Activated CD4-positive, alpha-beta T cell treated with anti-CD3 and anti-CD28 coated beads, Interleukin-2, amount 10 ng/mL, durations not matched to agents 7 days and 5 days (primary cell): ENCODE results near the gene NCAPD2. TPM values are rescaled to one million over a fixed set of nuclear protein-coding genes. Genes with fewer than 3 reads are reported as not detected.
"Not testable (repeated sequence)": the region's sequence is repeated elsewhere in the genome, so short reads cannot be mapped to it uniquely, and the experiment has no call there.

Experiments used
- CTCF ChIA-PET: fragments of 350-600 bp; sonication (Branson Sonifier 250); formaldehyde crosslinking; loops from one replicate; lab custom pipeline; 2021; ENCODE audit warnings: antibody characterized with exemption; lab: Charles Lee
- POLR2A ChIA-PET: fragments of 350-600 bp; sonication (Branson Sonifier 250); formaldehyde crosslinking; loops from one replicate; lab custom pipeline; 2021; ENCODE audit warnings: antibody characterized with exemption; lab: Charles Lee
- DNase-seq: peaks from one replicate; pipeline ENCODE4 v3.0.0-alpha.2; 2020
- H3K27ac Mint-ChIP-seq: one replicate; pipeline ENCODE4 v1.8.0; 2021; ENCODE audit warnings: mild to moderate bottlenecking, moderate library complexity, mixed read lengths
- H3K27me3 Mint-ChIP-seq: one replicate; pipeline ENCODE4 v1.8.0; 2021; ENCODE audit warnings: mixed read lengths
- H3K36me3 Mint-ChIP-seq: one replicate; pipeline ENCODE4 v1.8.0; 2021; ENCODE audit warnings: low read depth, mixed read lengths
- H3K4me1 Mint-ChIP-seq: one replicate; pipeline ENCODE4 v1.8.0; 2021; ENCODE audit warnings: mixed read lengths
- H3K4me3 Mint-ChIP-seq: one replicate; pipeline ENCODE4 v1.8.0; 2021; ENCODE audit warnings: mild to moderate bottlenecking, moderate library complexity, mixed read lengths
- H3K9me3 Mint-ChIP-seq: one replicate; pipeline ENCODE4 v1.8.0; 2021; ENCODE audit warnings: mixed read lengths
- total RNA-seq, 2 experiments: library from RNA; stranded (reverse); gene quantifications; one replicate each; pipeline ENCODE4 v1.2.3, GENCODE V29; 2021

Gene NCAPD2
- total RNA-seq, 2 experiments from 2014 or later: 191 to 202 TPM

GRCh38 chr12:6550294-6551062, 56.6 kb downstream of the NCAPD2 start:
- Mint-ChIP-seq H3K36me3 (peaks cover 36% of the 10 kb centered on the region), H3K27me3 (no peaks in the 10 kb centered on the region), H3K27ac (no peak overlapping the region), H3K4me3 (no peak overlapping the region), H3K4me1 (peaks cover 47% of the 10 kb centered on the region), H3K9me3 (no peaks in the 10 kb centered on the region)
- ChIA-PET POLR2A (interaction anchor here (1.2 kb wide), 2 partner anchors 13 to 16 kb away, joined by 3 to 7 read pairs; no protein-coding TSS in a partner anchor), CTCF (interaction anchor here (0.8 to 12.6 kb wide), 7 partner anchors 9 to 241 kb away, joined by 3 to 135 read pairs (median 5); no protein-coding TSS in a partner anchor)
- DNase-seq: no peak

- DNase-seq: no peak
- ChIA-PET POLR2A (interaction anchor here (1.2 kb wide), 2 partner anchors 13 to 17 kb away, joined by 3 to 7 read pairs; no protein-coding TSS in a partner anchor), CTCF (interaction anchor here (0.8 to 12.6 kb wide), 5 partner anchors 8 to 240 kb away, joined by 3 to 135 read pairs (median 6); no protein-coding TSS in a partner anchor)
- Mint-ChIP-seq H3K36me3 (peaks cover 32% of the 10 kb centered on the region), H3K27ac (peak overlapping the region; percentile 13), H3K4me3 (no peak overlapping the region), H3K4me1 (peaks cover 47% of the 10 kb centered on the region), H3K27me3 (no peaks in the 10 kb centered on the region), H3K9me3 (no peaks in the 10 kb centered on the region)
Observed at GRCh38 chr12:6551063-6551461, 57.2 kb downstream of the NCAPD2 start.

- Mint-ChIP-seq H3K4me3 (no peak overlapping the region), H3K27ac (no peak overlapping the region), H3K27me3 (no peaks in the 10 kb centered on the region), H3K4me1 (peaks cover 52% of the 10 kb centered on the region), H3K9me3 (no peaks in the 10 kb centered on the region), H3K36me3 (peaks cover 34% of the 10 kb centered on the region)
- ChIA-PET CTCF (interaction anchor here (1.5 to 12.6 kb wide), 4 partner anchors 8 to 240 kb away, joined by 3 to 135 read pairs (median 8); no protein-coding TSS in a partner anchor), POLR2A (interaction anchor here (1.2 kb wide), 1 partner anchor 18 kb away, joined by 7 read pairs; no protein-coding TSS in a partner anchor)
- no peak for DNase-seq
Observed at GRCh38 chr12:6551496-6552139, 57.7 kb downstream of the NCAPD2 start.

- peaks cover 56% of the 10 kb centered on the region for H3K4me1 Mint-ChIP-seq
- CTCF ChIA-PET: interaction anchor here (1.6 to 12.6 kb wide), 4 partner anchors 12 to 22 kb away, joined by 4 to 135 read pairs (median 20); partner anchors contain the start of gene GAPDH
- H3K9me3 Mint-ChIP-seq: no peaks in the 10 kb centered on the region
- no peaks in the 10 kb centered on the region for H3K27me3 Mint-ChIP-seq
- H3K27ac Mint-ChIP-seq: peak overlapping the region; percentile 70
- no peak overlapping the region for H3K4me3 Mint-ChIP-seq
- peaks cover 38% of the 10 kb centered on the region for H3K36me3 Mint-ChIP-seq
- DNase-seq: no peak
- POLR2A ChIA-PET: no interaction called here
Observed at GRCh38 chr12:6552140-6552551, 58.2 kb downstream of the NCAPD2 start.

- ChIA-PET POLR2A (interaction anchor here (1.4 kb wide), 1 partner anchor 14 kb away, joined by 4 read pairs; no protein-coding TSS in a partner anchor), CTCF (interaction anchor here (0.6 to 12.6 kb wide), 11 partner anchors 11 to 335 kb away, joined by 3 to 135 read pairs (median 4); partner anchors contain the start of gene GAPDH)
Observed at GRCh38 chr12:6553051-6553868, 59.4 kb downstream of the NCAPD2 start.

GRCh38 chr12:6554168-6555017, 60.5 kb downstream of the NCAPD2 start:
- POLR2A ChIA-PET: interaction anchor here (1.1 kb wide), 1 partner anchor 11 kb away, joined by 3 read pairs; no protein-coding TSS in a partner anchor
- peak; percentile 77 for DNase-seq
- Mint-ChIP-seq H3K4me3 (peak overlapping the region; percentile 84), H3K9me3 (no peaks in the 10 kb centered on the region), H3K4me1 (peaks cover 62% of the 10 kb centered on the region), H3K27me3 (no peaks in the 10 kb centered on the region), H3K36me3 (peaks cover 35% of the 10 kb centered on the region), H3K27ac (peak overlapping the region; percentile 9)
- CTCF ChIA-PET: interaction anchor here (0.6 to 12.6 kb wide), 15 partner anchors 9 to 334 kb away, joined by 3 to 135 read pairs (median 4); partner anchors contain the start of genes GAPDH and VAMP1

More at GRCh38 chr12:6553051-6553868, 59.4 kb downstream of the NCAPD2 start:
- H3K27me3 Mint-ChIP-seq: no peaks in the 10 kb centered on the region
- H3K36me3 Mint-ChIP-seq: peaks cover 38% of the 10 kb centered on the region
- no peaks in the 10 kb centered on the region for H3K9me3 Mint-ChIP-seq
- DNase-seq: no peak
- H3K4me1 Mint-ChIP-seq: peaks cover 62% of the 10 kb centered on the region
- peak overlapping the region; percentile 4 for H3K4me3 Mint-ChIP-seq
- H3K27ac Mint-ChIP-seq: no peak overlapping the region

- H3K27ac Mint-ChIP-seq: peak overlapping the region; percentile 27
- CTCF ChIA-PET: interaction anchor here (0.6 to 12.6 kb wide), 8 partner anchors 10 to 125 kb away, joined by 3 to 135 read pairs (median 4); partner anchors contain the start of genes TAPBPL and VAMP1
- no peak for DNase-seq
- H3K4me1 Mint-ChIP-seq: peaks cover 63% of the 10 kb centered on the region
- POLR2A ChIA-PET: interaction anchor here (1.1 kb wide), 1 partner anchor 10 kb away, joined by 3 read pairs; no protein-coding TSS in a partner anchor
- peak overlapping the region; percentile 91 for H3K4me3 Mint-ChIP-seq
- H3K27me3 Mint-ChIP-seq: no peaks in the 10 kb centered on the region
- H3K9me3 Mint-ChIP-seq: no peaks in the 10 kb centered on the region
- peaks cover 42% of the 10 kb centered on the region for H3K36me3 Mint-ChIP-seq
Observed at GRCh38 chr12:6555018-6555691, 61.3 kb downstream of the NCAPD2 start.

- peaks cover 52% of the 10 kb centered on the region for H3K36me3 Mint-ChIP-seq
- H3K9me3 Mint-ChIP-seq, DNase-seq, POLR2A ChIA-PET, H3K27me3 Mint-ChIP-seq: not testable (repeated sequence)
- H3K4me1 Mint-ChIP-seq: peaks cover 62% of the 10 kb centered on the region
- H3K27ac Mint-ChIP-seq: peak overlapping the region; percentile 83
- CTCF ChIA-PET: interaction anchor here (1.2 to 12.6 kb wide), 7 partner anchors 8 to 221 kb away, joined by 3 to 135 read pairs (median 7); no protein-coding TSS in a partner anchor
- peak overlapping the region; percentile 91 for H3K4me3 Mint-ChIP-seq
Observed at GRCh38 chr12:6556496-6556817, 62.6 kb downstream of the NCAPD2 start.

GRCh38 chr12:6556857-6557256, 63.0 kb downstream of the NCAPD2 start:
- Mint-ChIP-seq H3K36me3 (peaks cover 54% of the 10 kb centered on the region), H3K27ac (peak overlapping the region; percentile 83), H3K4me3 (peak overlapping the region; percentile 91), H3K4me1 (peaks cover 60% of the 10 kb centered on the region), H3K9me3 (no peaks in the 10 kb centered on the region), H3K27me3 (no peaks in the 10 kb centered on the region)
- POLR2A ChIA-PET: no interaction called here
- no peak for DNase-seq
- CTCF ChIA-PET: interaction anchor here (0.5 to 12.6 kb wide), 11 partner anchors 8 to 230 kb away, joined by 3 to 135 read pairs (median 6); no protein-coding TSS in a partner anchor

GRCh38 chr12:6558014-6558760, 64.3 kb downstream of the NCAPD2 start:
- ChIA-PET POLR2A (interaction anchor here (0.6 kb wide), 1 partner anchor 345 kb away, joined by 4 read pairs; no protein-coding TSS in a partner anchor), CTCF (interaction anchor here (0.5 to 12.6 kb wide), 22 partner anchors 8 to 284 kb away, joined by 3 to 135 read pairs (median 4); partner anchors contain the start of gene NOP2)
- DNase-seq: peak; percentile 76
- H3K4me1 Mint-ChIP-seq: peaks cover 49% of the 10 kb centered on the region
- H3K27ac Mint-ChIP-seq: peak overlapping the region; percentile 78
- H3K36me3 Mint-ChIP-seq: peaks cover 59% of the 10 kb centered on the region
- not testable (repeated sequence) for H3K27me3 Mint-ChIP-seq, H3K4me3 Mint-ChIP-seq, H3K9me3 Mint-ChIP-seq
